ENCODE measurements around the gene RHOF. TPM values are rescaled to one million over a fixed set of nuclear protein-coding genes. Genes with fewer than 3 reads are reported as not detected.

Gene RHOF
- total and polyA plus RNA-seq, 2 of the 13 experiments (the other 11 are each of a cell fraction or from before 2014, with no cell fraction given), result 14.6 to 32.2 TPM

GRCh38 chr12:121796855-121797751 is 3.6 kb upstream of the RHOF start (continued):
- TF ChIP-seq DZIP1 (CRISPR knock-in tag; IDR thresholded peaks at IDR 0.05), result no peak
- TF ChIP-seq TP53 (CRISPR knock-in tag; conservative IDR thresholded peaks at IDR 0.05), result no peak
- peak; percentile 85; the same call in 1 of the 2 replicates for TF ChIP-seq HMGXB3 (CRISPR knock-in tag; IDR thresholded peaks at IDR 0.05; ENCODE audit: borderline replicate concordance)
- no peak for TF ChIP-seq ZMAT5 (CRISPR knock-in tag; IDR thresholded peaks at IDR 0.05; ENCODE audit: borderline replicate concordance, low read depth)
- 0 out of 2 replicates have a peak, but pooled peaks have one; percentile 18 for TF ChIP-seq HCFC1 (IDR thresholded peaks at IDR 0.05; ENCODE audit: low read depth, low read length)
- TF ChIP-seq ZFAT (CRISPR knock-in tag; conservative IDR thresholded peaks at IDR 0.05), result no peak
- peak; percentile 95 for TF ChIP-seq RBFOX2 (IDR thresholded peaks at IDR 0.05; ENCODE audit: low read depth, low read length)
- no peak for TF ChIP-seq ZBTB39 (CRISPR knock-in tag; IDR thresholded peaks at IDR 0.05)
- no peak for TF ChIP-seq ZNF841 (CRISPR knock-in tag; IDR thresholded peaks at IDR 0.05; ENCODE audit: borderline replicate concordance)
- TF ChIP-seq MED1 (CRISPR knock-in tag; IDR thresholded peaks at IDR 0.05), result peak; percentile 92
- no peak; the same call in 1 of the 2 replicates for TF ChIP-seq ZNF546 (CRISPR knock-in tag; conservative IDR thresholded peaks at IDR 0.05)
- TF ChIP-seq SRSF4 (IDR thresholded peaks at IDR 0.05; ENCODE audit: low read depth, low read length, poor library complexity, severe bottlenecking), result no peak
- peak; percentile 85 for TF ChIP-seq ZBTB7B (CRISPR knock-in tag; IDR thresholded peaks at IDR 0.05)
- TF ChIP-seq SMAD3 (CRISPR knock-in tag; IDR thresholded peaks at IDR 0.05), result 0 out of 2 replicates have a peak, but pooled peaks have one; percentile 62
- 0 out of 2 replicates have a peak, but pooled peaks have one; percentile 12 for TF ChIP-seq ARID3A (IDR thresholded peaks at IDR 0.05; ENCODE audit: low read depth, low read length)

All from HepG2 (cell line).